Gastroesophageal sphincter (tissue), 4 donors: ENCODE data around the gene TNK1. TPM values are rescaled to one million over a fixed set of nuclear protein-coding genes. Genes with fewer than 3 reads are reported as not detected.

Experiments used
- ATAC-seq: fragments of 150-250 bp; one replicate; pipeline ENCODE4 v1.9.1; 2016; ENCODE audit warnings: mild to moderate bottlenecking, moderate library complexity
- H3K27ac ChIP-seq, 4 donors: fragments of 200-600 bp; sonication (generic) in 3 of 4; 1 replicate in 3 of 4; 2 replicates in 1 of 4; pipeline ENCODE4 v1.5.1; 2016 to 2019
- H3K27me3 ChIP-seq: fragments of 200-600 bp; sonication (generic); one replicate; pipeline ENCODE4 v1.5.1; 2019
- H3K36me3 ChIP-seq, 2 donors: fragments of 200-600 bp; sonication (generic); one replicate each; pipeline ENCODE4 v1.5.1; 2019; ENCODE audit warnings: control low read depth in 1 of 2
- H3K4me1 ChIP-seq, 3 donors: fragments of 200-600 bp; sonication (generic); 1 replicate in 2 of 3; 2 replicates in 1 of 3; pipeline ENCODE4 v1.5.1; 2016 to 2019; ENCODE audit warnings: control low read depth in 2 of 3
- H3K4me3 ChIP-seq, 2 donors: fragments of 200-600 bp; sonication (generic); one replicate each; pipeline ENCODE4 v1.5.1; 2019; ENCODE audit warnings: mild to moderate bottlenecking in 1 of 2, moderate library complexity in 1 of 2
- H3K9me3 ChIP-seq, 3 donors: fragments of 200-600 bp; sonication (generic); one replicate each; pipeline ENCODE4 v1.5.1; 2017 to 2019; ENCODE audit warnings: control low read depth in 2 of 3
- CTCF ChIP-seq, 4 experiments: fragments of 200-600 bp in 2 of 4; fragments of 450-650 bp in 2 of 4; sonication (generic) in 1 of 4; IDR thresholded peaks; one replicate each; pipeline ENCODE4 v1.5.1; 2017 to 2019; ENCODE audit warnings: antibody characterized with exemption in 4 of 4, mild to moderate bottlenecking in 2 of 4, moderate library complexity in 2 of 4
- EP300 ChIP-seq: sonication (generic); formaldehyde crosslinking; IDR thresholded peaks from one replicate; pipeline ENCODE4 v1.6.1; 2017; ENCODE audit warnings: antibody characterized with exemption, mild to moderate bottlenecking
- POLR2A ChIP-seq, 2 donors: fragments of 450-650 bp; IDR thresholded peaks; one replicate each; pipeline ENCODE4 v1.6.1; 2017; ENCODE audit warnings: antibody characterized with exemption in 2 of 2, mild to moderate bottlenecking in 2 of 2, moderate library complexity in 1 of 2
- POLR2AphosphoS5 ChIP-seq: sonication (generic); formaldehyde crosslinking; IDR thresholded peaks from one replicate; pipeline ENCODE4 v1.6.1; 2017; ENCODE audit warnings: antibody characterized with exemption
- WGBS, 2 donors: methylation state at CpG; one replicate each; pipeline ENCODE4 v1.1.5; 2018; ENCODE audit warnings: low coverage in 1 of 2; 5-methylcytosine and 5-hydroxymethylcytosine counted together
- total RNA-seq, 4 donors: library from RNA; depleted of rRNA; stranded (reverse); fragments of >200 nt; gene quantifications; one replicate each; pipeline ENCODE4 v1.1.0, GENCODE V29; 2016

Gene TNK1
- total RNA-seq, 4 donors from 2014 or later: 2.0 to 4.4 (median 3.5) TPM

GRCh38 chr17:7346761-7347614 lies 33.9 kb upstream of the TNK1 start:
- no peaks in the 10 kb centered on the region for H3K9me3 ChIP-seq
- H3K36me3 ChIP-seq: no peaks in the 10 kb centered on the region
- H3K4me1 ChIP-seq: peaks cover 0 to 38% (median 12%) of the 10 kb centered on the region in 3 donors
- no peak for TF ChIP-seq POLR2A (IDR thresholded peaks at IDR 0.05)
- no peak for TF ChIP-seq CTCF (IDR thresholded peaks at IDR 0.05)
- no peak for TF ChIP-seq POLR2AphosphoS5
- no peak overlapping the region for H3K27ac ChIP-seq
- 65 to 70% methylated on average over 2 to 11 of the region's 18 CpGs for WGBS, 2 donors
- H3K4me3 ChIP-seq: no peak overlapping the region
- H3K27me3 ChIP-seq: peaks cover 23% of the 10 kb centered on the region
- ATAC-seq: no peak

GRCh38 chr17:7347630-7348477 lies 33.0 kb upstream of the TNK1 start:
- Histone ChIP-seq H3K36me3 (no peaks in the 10 kb centered on the region), H3K4me3 (no peak overlapping the region), H3K27me3 (peaks cover 14% of the 10 kb centered on the region), H3K27ac (no peak overlapping the region), H3K9me3 (no peaks in the 10 kb centered on the region), H3K4me1 (peaks cover 0 to 44% (median 16%) of the 10 kb centered on the region in 3 donors)
- no peak for ATAC-seq
- 30 to 56% methylated on average over 5 to 6 of the region's 19 CpGs for WGBS, 2 donors
- no peak for TF ChIP-seq POLR2A (IDR thresholded peaks at IDR 0.05)
- TF ChIP-seq CTCF (IDR thresholded peaks at IDR 0.05): no peak
- no peak for TF ChIP-seq EP300
- no peak for TF ChIP-seq POLR2AphosphoS5

GRCh38 chr17:7348478-7349242 lies 32.2 kb upstream of the TNK1 start:
- H3K27me3 ChIP-seq: peaks cover 6% of the 10 kb centered on the region
- TF ChIP-seq EP300 (no peak), POLR2A (IDR thresholded peaks at IDR 0.05) (no peak), CTCF (IDR thresholded peaks at IDR 0.05) (no peak), POLR2AphosphoS5 (no peak)
- H3K4me3 ChIP-seq: no peak overlapping the region
- no peak for ATAC-seq
- 57 to 87% methylated on average over 3 to 14 of the region's 19 CpGs for WGBS, 2 donors
- no peaks in the 10 kb centered on the region for H3K9me3 ChIP-seq
- H3K4me1 ChIP-seq: peaks cover 0 to 52% (median 24%) of the 10 kb centered on the region in 3 donors
- H3K36me3 ChIP-seq: no peaks in the 10 kb centered on the region
- peak overlapping the region in 3 of 4 donors; percentile 36 to 100 (median 99) for H3K27ac ChIP-seq

GRCh38 chr17:7351665-7352502 lies 29.0 kb upstream of the TNK1 start, which contains the start of gene KCTD11:
Gene KCTD11, plus strand, starts transcription at chr17:7352162.
- Histone ChIP-seq H3K4me3 (peak within 1 kb of the TSS; percentile 65 to 91), H3K27me3 (no peaks in the 10 kb centered on the region), H3K27ac (peak within 1 kb of the TSS; percentile 93 to 100 (median 99)), H3K9me3 (no peaks in the 10 kb centered on the region), H3K36me3 (no peaks in the 10 kb centered on the region), H3K4me1 (peaks cover 0 to 81% (median 30%) of the 10 kb centered on the region in 3 donors)
- peak in 3 of 4 experiments; percentile 29 to 76 (median 71) for TF ChIP-seq CTCF (IDR thresholded peaks at IDR 0.05)
- no peak for TF ChIP-seq EP300
- TF ChIP-seq POLR2AphosphoS5: peak; percentile 66
- peak; percentile 16 to 60 for TF ChIP-seq POLR2A (IDR thresholded peaks at IDR 0.05)
- peak; percentile 82 for ATAC-seq
- WGBS, 2 donors: no CpG with 5 or more reads among the region's 91 CpGs
